HEK293 (cell line): ENCODE measurements around the gene SINHCAF.

Experiments
- GFI1B ChIP-seq: fragments of 450-650 bp; formaldehyde crosslinking; IDR thresholded peaks from 2 replicates; pipeline ENCODE4 v1.5.1; 2016; ENCODE audit warnings: missing biosample characterization, missing genetic modification characterization
- PRDM1 ChIP-seq: fragments of 450-650 bp; formaldehyde crosslinking; IDR thresholded peaks from 2 replicates; pipeline ENCODE4; 2016; ENCODE audit warnings: missing biosample characterization, missing genetic modification characterization
- SETDB1 ChIP-seq: IDR thresholded peaks from one replicate; pipeline ENCODE4 v1.6.1; 2017; ENCODE audit warnings: mild to moderate bottlenecking, low read length, moderate library complexity, mixed read lengths; ENCODE audit not compliant: insufficient read length
- TRIM28 ChIP-seq: IDR thresholded peaks from 2 replicates; pipeline ENCODE4 v1.6.1; 2011; ENCODE audit warnings: low read length, control low read depth, borderline replicate concordance
- ZBTB1 ChIP-seq: fragments of 450-650 bp; formaldehyde crosslinking; IDR thresholded peaks from 2 replicates; pipeline ENCODE4 v1.5.1; 2016; ENCODE audit warnings: missing biosample characterization, missing genetic modification characterization
- ZBTB20 ChIP-seq: fragments of 450-650 bp; formaldehyde crosslinking; IDR thresholded peaks from 2 replicates; pipeline ENCODE4 v1.5.1; 2016; ENCODE audit warnings: missing biosample characterization, missing genetic modification characterization
- ZFHX2 ChIP-seq: fragments of 450-650 bp; formaldehyde crosslinking; conservative IDR thresholded peaks from 2 replicates; pipeline ENCODE4 v1.5.1; 2016; ENCODE audit warnings: missing biosample characterization, missing genetic modification characterization
- ZFP41 ChIP-seq: fragments of 450-650 bp; formaldehyde crosslinking; IDR thresholded peaks from 2 replicates; pipeline ENCODE4 v1.5.1; 2016; ENCODE audit warnings: missing biosample characterization, missing genetic modification characterization, borderline replicate concordance
- ZIC2 ChIP-seq: fragments of 450-650 bp; formaldehyde crosslinking; IDR thresholded peaks from 2 replicates; pipeline ENCODE4 v1.5.1; 2016; ENCODE audit warnings: missing biosample characterization, missing genetic modification characterization
- ZNF114 ChIP-seq: fragments of 450-650 bp; formaldehyde crosslinking; IDR thresholded peaks from 2 replicates; pipeline ENCODE4 v1.5.0; 2017; ENCODE audit warnings: missing biosample characterization, missing genetic modification characterization
- ZNF138 ChIP-seq: fragments of 450-650 bp; formaldehyde crosslinking; IDR thresholded peaks from 2 replicates; pipeline ENCODE4 v1.5.1; 2016; ENCODE audit warnings: missing biosample characterization, missing genetic modification characterization, borderline replicate concordance
- ZNF19 ChIP-seq: fragments of 450-650 bp; formaldehyde crosslinking; IDR thresholded peaks from 2 replicates; pipeline ENCODE4; 2016; ENCODE audit warnings: missing biosample characterization, missing genetic modification characterization, low read depth
- ZNF24 ChIP-seq: fragments of 450-650 bp; formaldehyde crosslinking; IDR thresholded peaks from 2 replicates; pipeline ENCODE4 v1.5.1; 2016; ENCODE audit warnings: missing biosample characterization, missing genetic modification characterization
- ZNF292 ChIP-seq: fragments of 450-650 bp; formaldehyde crosslinking; IDR thresholded peaks from 2 replicates; pipeline ENCODE4 v1.5.1; 2016; ENCODE audit warnings: low read depth, missing biosample characterization, missing genetic modification characterization, borderline replicate concordance
- ZNF394 ChIP-seq: fragments of 450-650 bp; formaldehyde crosslinking; IDR thresholded peaks from 2 replicates; pipeline ENCODE4 v1.5.1; 2016; ENCODE audit warnings: missing biosample characterization, missing genetic modification characterization, mild to moderate bottlenecking, moderate library complexity, borderline replicate concordance
- ZNF426 ChIP-seq: fragments of 450-650 bp; formaldehyde crosslinking; IDR thresholded peaks from 2 replicates; pipeline ENCODE4 v1.5.1; 2017; ENCODE audit warnings: missing biosample characterization, missing genetic modification characterization, mild to moderate bottlenecking, inconsistent platforms, moderate library complexity
- ZNF510 ChIP-seq: fragments of 450-650 bp; formaldehyde crosslinking; IDR thresholded peaks from 2 replicates; pipeline ENCODE4 v1.5.1; 2018; ENCODE audit warnings: mild to moderate bottlenecking, missing genetic modification characterization, missing biosample characterization; ENCODE audit not compliant: insufficient replicate concordance
- ZNF514 ChIP-seq: fragments of 450-650 bp; formaldehyde crosslinking; IDR thresholded peaks from 2 replicates; pipeline ENCODE4 v1.5.1; 2016; ENCODE audit warnings: missing biosample characterization, missing genetic modification characterization
- ZNF664 ChIP-seq: fragments of 450-650 bp; formaldehyde crosslinking; IDR thresholded peaks from 2 replicates; pipeline ENCODE4 v1.5.1; 2016; ENCODE audit warnings: missing biosample characterization, missing genetic modification characterization
- ZNF707 ChIP-seq: fragments of 450-650 bp; formaldehyde crosslinking; IDR thresholded peaks from 2 replicates; pipeline ENCODE4 v1.5.1; 2016; ENCODE audit warnings: missing biosample characterization, missing genetic modification characterization
- ZNF76 ChIP-seq: fragments of 450-650 bp; formaldehyde crosslinking; IDR thresholded peaks from 2 replicates; pipeline ENCODE4; 2016; ENCODE audit warnings: low read depth, missing biosample characterization, missing genetic modification characterization, borderline replicate concordance
- TF ChIP-seq, protein P1 (sequence below): fragments of 450-650 bp; formaldehyde crosslinking; IDR thresholded peaks from 2 replicates; pipeline ENCODE4 v1.5.1; 2017; ENCODE audit warnings: missing biosample characterization, missing genetic modification characterization
- TF ChIP-seq, protein P2 (sequence below): fragments of 450-650 bp; formaldehyde crosslinking; IDR thresholded peaks from 2 replicates; pipeline ENCODE4 v1.5.1; 2016; ENCODE audit warnings: missing biosample characterization, missing genetic modification characterization, low read depth
- TF ChIP-seq, protein P3 (sequence below): fragments of 450-650 bp; formaldehyde crosslinking; IDR thresholded peaks from 2 replicates; pipeline ENCODE4 v1.5.1; 2016; ENCODE audit warnings: missing biosample characterization, missing genetic modification characterization
- TF ChIP-seq, protein P4 (sequence below): fragments of 450-650 bp; formaldehyde crosslinking; IDR thresholded peaks from 2 replicates; pipeline ENCODE4 v1.5.1; 2016; ENCODE audit warnings: missing biosample characterization, missing genetic modification characterization
- TF ChIP-seq, protein P5 (sequence below): fragments of 450-650 bp; formaldehyde crosslinking; IDR thresholded peaks from 2 replicates; pipeline ENCODE4 v1.5.1; 2016; ENCODE audit warnings: missing biosample characterization, missing genetic modification characterization, low read depth
- TF ChIP-seq, protein P6 (sequence below): fragments of 450-650 bp; formaldehyde crosslinking; IDR thresholded peaks from 2 replicates; pipeline ENCODE4 v1.5.0; 2017; ENCODE audit warnings: missing biosample characterization, missing genetic modification characterization, borderline replicate concordance

SINHCAF gene

DNA sequence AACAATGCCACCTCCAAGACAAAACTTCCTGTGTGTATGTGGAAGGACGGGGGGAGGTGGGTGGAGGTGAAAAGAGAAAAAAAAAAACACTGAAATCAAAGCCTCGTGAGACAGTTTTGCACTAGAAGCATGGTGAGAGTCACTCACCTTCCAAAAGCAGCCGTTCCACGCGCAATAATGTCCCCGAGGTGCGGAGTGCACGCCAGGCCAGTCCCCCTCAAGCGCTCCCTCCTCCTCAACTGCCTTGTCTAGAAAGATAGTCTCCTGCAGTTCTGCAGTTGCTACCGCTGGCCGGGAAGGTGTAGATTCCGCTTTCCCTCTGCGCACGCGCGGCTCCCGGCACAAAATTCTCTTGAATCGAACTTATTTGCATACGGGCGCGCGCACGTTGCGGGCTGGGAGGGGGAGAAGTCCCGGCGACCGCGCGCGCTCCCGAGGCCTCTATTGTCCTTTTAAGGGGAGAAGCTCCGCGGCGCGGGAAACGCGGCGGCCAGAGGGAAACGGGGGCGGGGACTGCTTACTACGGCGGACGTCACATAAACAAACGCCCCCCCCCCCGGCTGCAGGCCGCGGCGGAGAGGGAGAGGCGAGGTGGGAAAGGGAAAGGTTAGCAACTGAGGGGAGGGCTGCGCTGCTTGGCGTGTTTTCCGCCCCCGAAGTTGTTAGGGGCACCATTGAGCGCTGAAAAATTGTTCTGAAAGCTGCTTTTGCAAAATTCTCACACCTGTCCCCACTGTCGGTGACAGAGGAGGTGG is at the start of gene SINHCAF (continued):
- TF ChIP-seq ZBTB1 (tag by site-specific recombination) (no peak), ZNF707 (tag by site-specific recombination) (no peak), ZNF664 (no peak), ZNF76 (tag by site-specific recombination) (peak; percentile 24; the same call in 1 of the 2 replicates), ZNF24 (peak; percentile 33; the same call in 1 of the 2 replicates), ZNF292 (no peak), ZNF510 (tag by site-specific recombination) (no peak), ZNF114 (tag by site-specific recombination) (no peak), TRIM28 (no peak), GFI1B (tag by site-specific recombination) (no peak), ZIC2 (tag by site-specific recombination) (0 out of 2 replicates have a peak, but pooled peaks have one; percentile 5), ZFP41 (tag by site-specific recombination) (no peak), ZFHX2 (0 out of 2 replicates have a peak, but pooled peaks have one; percentile 17), ZNF19 (tag by site-specific recombination) (no peak), ZNF394 (tag by site-specific recombination) (peak; percentile 96), ZNF514 (tag by site-specific recombination) (no peak), SETDB1 (no peak), ZBTB20 (0 out of 2 replicates have a peak, but pooled peaks have one; percentile 18), PRDM1 (tag by site-specific recombination) (no peak; the same call in 1 of the 2 replicates), ZNF426 (tag by site-specific recombination) (no peak), ZNF138 (tag by site-specific recombination) (no peak)
- TF ChIP-seq, protein P1, sequence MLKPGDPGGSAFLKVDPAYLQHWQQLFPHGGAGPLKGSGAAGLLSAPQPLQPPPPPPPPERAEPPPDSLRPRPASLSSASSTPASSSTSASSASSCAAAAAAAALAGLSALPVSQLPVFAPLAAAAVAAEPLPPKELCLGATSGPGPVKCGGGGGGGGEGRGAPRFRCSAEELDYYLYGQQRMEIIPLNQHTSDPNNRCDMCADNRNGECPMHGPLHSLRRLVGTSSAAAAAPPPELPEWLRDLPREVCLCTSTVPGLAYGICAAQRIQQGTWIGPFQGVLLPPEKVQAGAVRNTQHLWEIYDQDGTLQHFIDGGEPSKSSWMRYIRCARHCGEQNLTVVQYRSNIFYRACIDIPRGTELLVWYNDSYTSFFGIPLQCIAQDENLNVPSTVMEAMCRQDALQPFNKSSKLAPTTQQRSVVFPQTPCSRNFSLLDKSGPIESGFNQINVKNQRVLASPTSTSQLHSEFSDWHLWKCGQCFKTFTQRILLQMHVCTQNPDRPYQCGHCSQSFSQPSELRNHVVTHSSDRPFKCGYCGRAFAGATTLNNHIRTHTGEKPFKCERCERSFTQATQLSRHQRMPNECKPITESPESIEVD (tag by site-specific recombination) = no peak
- TF ChIP-seq, protein P2, sequence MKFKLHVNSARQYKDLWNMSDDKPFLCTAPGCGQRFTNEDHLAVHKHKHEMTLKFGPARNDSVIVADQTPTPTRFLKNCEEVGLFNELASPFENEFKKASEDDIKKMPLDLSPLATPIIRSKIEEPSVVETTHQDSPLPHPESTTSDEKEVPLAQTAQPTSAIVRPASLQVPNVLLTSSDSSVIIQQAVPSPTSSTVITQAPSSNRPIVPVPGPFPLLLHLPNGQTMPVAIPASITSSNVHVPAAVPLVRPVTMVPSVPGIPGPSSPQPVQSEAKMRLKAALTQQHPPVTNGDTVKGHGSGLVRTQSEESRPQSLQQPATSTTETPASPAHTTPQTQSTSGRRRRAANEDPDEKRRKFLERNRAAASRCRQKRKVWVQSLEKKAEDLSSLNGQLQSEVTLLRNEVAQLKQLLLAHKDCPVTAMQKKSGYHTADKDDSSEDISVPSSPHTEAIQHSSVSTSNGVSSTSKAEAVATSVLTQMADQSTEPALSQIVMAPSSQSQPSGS (tag by site-specific recombination) = no peak
- TF ChIP-seq, protein P3, sequence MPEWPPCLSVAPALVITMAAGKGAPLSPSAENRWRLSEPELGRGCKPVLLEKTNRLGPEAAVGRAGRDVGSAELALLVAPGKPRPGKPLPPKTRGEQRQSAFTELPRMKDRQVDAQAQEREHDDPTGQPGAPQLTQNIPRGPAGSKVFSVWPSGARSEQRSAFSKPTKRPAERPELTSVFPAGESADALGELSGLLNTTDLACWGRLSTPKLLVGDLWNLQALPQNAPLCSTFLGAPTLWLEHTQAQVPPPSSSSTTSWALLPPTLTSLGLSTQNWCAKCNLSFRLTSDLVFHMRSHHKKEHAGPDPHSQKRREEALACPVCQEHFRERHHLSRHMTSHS (tag by site-specific recombination) = no peak
- TF ChIP-seq, protein P4, sequence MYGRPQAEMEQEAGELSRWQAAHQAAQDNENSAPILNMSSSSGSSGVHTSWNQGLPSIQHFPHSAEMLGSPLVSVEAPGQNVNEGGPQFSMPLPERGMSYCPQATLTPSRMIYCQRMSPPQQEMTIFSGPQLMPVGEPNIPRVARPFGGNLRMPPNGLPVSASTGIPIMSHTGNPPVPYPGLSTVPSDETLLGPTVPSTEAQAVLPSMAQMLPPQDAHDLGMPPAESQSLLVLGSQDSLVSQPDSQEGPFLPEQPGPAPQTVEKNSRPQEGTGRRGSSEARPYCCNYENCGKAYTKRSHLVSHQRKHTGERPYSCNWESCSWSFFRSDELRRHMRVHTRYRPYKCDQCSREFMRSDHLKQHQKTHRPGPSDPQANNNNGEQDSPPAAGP (tag by site-specific recombination) = peak; percentile 22; the same call in 1 of the 2 replicates
- TF ChIP-seq, protein P5, sequence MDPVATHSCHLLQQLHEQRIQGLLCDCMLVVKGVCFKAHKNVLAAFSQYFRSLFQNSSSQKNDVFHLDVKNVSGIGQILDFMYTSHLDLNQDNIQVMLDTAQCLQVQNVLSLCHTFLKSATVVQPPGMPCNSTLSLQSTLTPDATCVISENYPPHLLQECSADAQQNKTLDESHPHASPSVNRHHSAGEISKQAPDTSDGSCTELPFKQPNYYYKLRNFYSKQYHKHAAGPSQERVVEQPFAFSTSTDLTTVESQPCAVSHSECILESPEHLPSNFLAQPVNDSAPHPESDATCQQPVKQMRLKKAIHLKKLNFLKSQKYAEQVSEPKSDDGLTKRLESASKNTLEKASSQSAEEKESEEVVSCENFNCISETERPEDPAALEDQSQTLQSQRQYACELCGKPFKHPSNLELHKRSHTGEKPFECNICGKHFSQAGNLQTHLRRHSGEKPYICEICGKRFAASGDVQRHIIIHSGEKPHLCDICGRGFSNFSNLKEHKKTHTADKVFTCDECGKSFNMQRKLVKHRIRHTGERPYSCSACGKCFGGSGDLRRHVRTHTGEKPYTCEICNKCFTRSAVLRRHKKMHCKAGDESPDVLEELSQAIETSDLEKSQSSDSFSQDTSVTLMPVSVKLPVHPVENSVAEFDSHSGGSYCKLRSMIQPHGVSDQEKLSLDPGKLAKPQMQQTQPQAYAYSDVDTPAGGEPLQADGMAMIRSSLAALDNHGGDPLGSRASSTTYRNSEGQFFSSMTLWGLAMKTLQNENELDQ (tag by site-specific recombination) = no peak
- TF ChIP-seq, protein P6, sequence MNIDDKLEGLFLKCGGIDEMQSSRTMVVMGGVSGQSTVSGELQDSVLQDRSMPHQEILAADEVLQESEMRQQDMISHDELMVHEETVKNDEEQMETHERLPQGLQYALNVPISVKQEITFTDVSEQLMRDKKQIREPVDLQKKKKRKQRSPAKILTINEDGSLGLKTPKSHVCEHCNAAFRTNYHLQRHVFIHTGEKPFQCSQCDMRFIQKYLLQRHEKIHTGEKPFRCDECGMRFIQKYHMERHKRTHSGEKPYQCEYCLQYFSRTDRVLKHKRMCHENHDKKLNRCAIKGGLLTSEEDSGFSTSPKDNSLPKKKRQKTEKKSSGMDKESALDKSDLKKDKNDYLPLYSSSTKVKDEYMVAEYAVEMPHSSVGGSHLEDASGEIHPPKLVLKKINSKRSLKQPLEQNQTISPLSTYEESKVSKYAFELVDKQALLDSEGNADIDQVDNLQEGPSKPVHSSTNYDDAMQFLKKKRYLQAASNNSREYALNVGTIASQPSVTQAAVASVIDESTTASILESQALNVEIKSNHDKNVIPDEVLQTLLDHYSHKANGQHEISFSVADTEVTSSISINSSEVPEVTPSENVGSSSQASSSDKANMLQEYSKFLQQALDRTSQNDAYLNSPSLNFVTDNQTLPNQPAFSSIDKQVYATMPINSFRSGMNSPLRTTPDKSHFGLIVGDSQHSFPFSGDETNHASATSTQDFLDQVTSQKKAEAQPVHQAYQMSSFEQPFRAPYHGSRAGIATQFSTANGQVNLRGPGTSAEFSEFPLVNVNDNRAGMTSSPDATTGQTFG = no peak
